ENCODE measurements around the gene PANK2.
"Not testable (repeated sequence)": the region's sequence is repeated elsewhere in the genome, so short reads cannot be mapped to it uniquely, and the experiment has no call there.

The PANK2 gene

GRCh38 chr20:3929713-3930060 is 40.5 kb downstream of the PANK2 start:
- no peak for DNase-seq (ENCODE audit: low read depth)

GRCh38 chr20:3930265-3931206 is 41.3 kb downstream of the PANK2 start:
- DNase-seq (ENCODE audit: low read depth): no peak

- no peak for DNase-seq (ENCODE audit: low read depth)
These were observed 42.5 kb downstream of the PANK2 start for GRCh38 chr20:3931664-3932063.

GRCh38 chr20:3932277-3932676 is 43.1 kb downstream of the PANK2 start:
- DNase-seq (ENCODE audit: low read depth): no peak

- no peak for DNase-seq (ENCODE audit: low read depth)
These were observed 43.5 kb downstream of the PANK2 start for GRCh38 chr20:3932681-3933080.

- no peak for DNase-seq (ENCODE audit: low read depth)
These were observed 44.0 kb downstream of the PANK2 start for GRCh38 chr20:3933218-3933617.

- no peak for DNase-seq (ENCODE audit: low read depth)
These were observed 45.4 kb downstream of the PANK2 start for GRCh38 chr20:3934624-3935023.

GRCh38 chr20:3935295-3935955 is 46.2 kb downstream of the PANK2 start:
- DNase-seq (ENCODE audit: low read depth): no peak

- DNase-seq (ENCODE audit: low read depth): no peak
These were observed 46.8 kb downstream of the PANK2 start for GRCh38 chr20:3935956-3936340.

- no peak for DNase-seq (ENCODE audit: low read depth)
These were observed 48.4 kb downstream of the PANK2 start for GRCh38 chr20:3937618-3938017.

- no peak for DNase-seq (ENCODE audit: low read depth)
These were observed 51.7 kb downstream of the PANK2 start for GRCh38 chr20:3940905-3941304.

- not testable (repeated sequence) for DNase-seq (ENCODE audit: low read depth)
These were observed 57.5 kb downstream of the PANK2 start for GRCh38 chr20:3946666-3947065.

- no peak for DNase-seq (ENCODE audit: low read depth)
These were observed 75.5 kb downstream of the PANK2 start for GRCh38 chr20:3964719-3965118.

GRCh38 chr20:3966571-3966970 is 77.4 kb downstream of the PANK2 start:
- no peak for DNase-seq (ENCODE audit: low read depth)

GRCh38 chr20:3970016-3970415 is 80.8 kb downstream of the PANK2 start:
- DNase-seq (ENCODE audit: low read depth): no peak

- DNase-seq (ENCODE audit: low read depth): no peak
These were observed 82.0 kb downstream of the PANK2 start for GRCh38 chr20:3971145-3971544.

- no peak for DNase-seq (ENCODE audit: low read depth)
These were observed 83.0 kb downstream of the PANK2 start for GRCh38 chr20:3972161-3972560.

- DNase-seq (ENCODE audit: low read depth): not testable (repeated sequence)
These were observed 83.4 kb downstream of the PANK2 start for GRCh38 chr20:3972631-3973030.

GRCh38 chr20:3973705-3974104 is 84.5 kb downstream of the PANK2 start:
- no peak for DNase-seq (ENCODE audit: low read depth)

- no peak for DNase-seq (ENCODE audit: low read depth)
These were observed 87.3 kb downstream of the PANK2 start for GRCh38 chr20:3976511-3976910.

All from activated T-cell treated with anti-CD3 and anti-CD28 coated beads for 24 hours (primary cell).